ENCODE data around the gene SLC17A9. TPM values are rescaled to one million over a fixed set of nuclear protein-coding genes. Genes with fewer than 3 reads are reported as not detected.

SLC17A9 gene
- total and polyA plus RNA-seq, 2 of the 8 experiments (the other 6 are each of a cell fraction or from before 2014, with no cell fraction given): 23.5 to 35.2 TPM

DNA sequence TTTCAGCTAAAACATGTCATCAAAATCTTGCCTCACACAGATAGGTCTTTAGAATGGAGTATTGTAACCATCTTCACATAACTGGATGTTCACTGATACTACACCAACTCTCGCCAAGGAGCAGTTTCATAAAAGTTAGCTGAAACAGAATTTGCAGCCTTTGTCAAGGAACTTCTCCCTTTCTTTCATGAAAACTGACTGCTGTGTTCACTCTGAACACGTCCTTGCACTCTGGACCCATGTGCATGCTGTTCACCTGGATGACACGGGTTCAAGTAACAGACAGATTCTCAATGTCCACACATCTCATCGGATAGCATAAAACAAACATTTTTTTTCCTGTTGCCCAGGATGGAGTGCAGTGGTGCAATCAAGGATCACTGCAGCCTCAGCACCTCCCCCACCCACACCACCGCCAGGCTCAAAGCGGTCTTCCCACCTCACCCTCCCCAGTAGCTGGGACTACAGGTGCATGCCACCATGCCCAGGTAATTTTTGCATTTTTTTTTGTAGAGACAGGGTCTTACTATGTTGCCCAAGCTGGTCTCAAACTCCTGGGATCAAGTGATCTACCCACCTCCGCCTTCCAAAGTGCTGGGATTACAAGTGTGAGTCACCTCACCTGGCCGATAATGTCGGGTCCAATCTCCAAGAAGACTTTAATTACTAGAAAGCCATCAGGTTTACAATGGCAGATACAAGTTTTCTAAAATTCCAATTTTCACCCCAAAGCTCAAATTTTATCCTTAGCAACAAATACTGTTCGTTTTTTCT lies 35.6 kb upstream of the SLC17A9 start:
- H3K14ac ChIP-seq (ENCODE audit: insufficient read length): no peak overlapping the region
- no peak overlapping the region for H3K56ac ChIP-seq (replicated peaks; ENCODE audit: insufficient read length, low read depth, low read length)
- H3K4ac ChIP-seq (replicated peaks; ENCODE audit: insufficient read length, low read depth, low read length): no peak overlapping the region
- POLR2A ChIA-PET (ENCODE audit: partially characterized antibody): interaction anchor here (1.0 to 20.3 kb wide), 10 partner anchors 9 to 40 kb away, joined by 3 to 363 read pairs (median 6); partner anchors contain the start of genes DIDO1, GID8 and SLC17A9
- H3K23ac ChIP-seq (ENCODE audit: insufficient read length): no peak overlapping the region
- peaks cover 2% of the 10 kb centered on the region for H3K79me1 ChIP-seq (ENCODE audit: low read depth, low read length)
- H3K4me3 ChIP-seq (ENCODE audit: extremely low read depth in 1 of 4, insufficient read depth in 2 of 4, low read depth in 3 of 4, low read length in 4 of 4): no peak overlapping the region
- H3K23me2 ChIP-seq (ENCODE audit: low read depth, low read length): no peaks in the 10 kb centered on the region
- H2BK20ac ChIP-seq (ENCODE audit: low read length): no peak overlapping the region
- H2BK15ac ChIP-seq (ENCODE audit: low read length): no peak overlapping the region
- H3K9me3 ChIP-seq (ENCODE audit: insufficient read depth in 2 of 2, low read depth in 1 of 2, low read length in 1 of 2): no peaks in the 10 kb centered on the region
- H2AFZ ChIP-seq (ENCODE audit: low read length): no peak overlapping the region
- DNase-seq (ENCODE audit: low read depth in 1 of 2, low spot score in 2 of 2) (no peak), FAIRE-seq (no peak)
- H3K9ac ChIP-seq (replicated peaks in 1 of 4; ENCODE audit: extremely low read depth in 1 of 4, low read depth in 3 of 4, low read length in 3 of 4): no peak overlapping the region
- H3K4me2 ChIP-seq (ENCODE audit: insufficient read depth in 1 of 2, low read depth in 2 of 2, low read length in 2 of 2): peak overlapping the region; percentile 24 to 40; a peak in 2 of 4 replicates
- H2BK12ac ChIP-seq (ENCODE audit: low read depth, low read length): no peak overlapping the region
- 82% methylated on average over 10 of the region's 10 CpGs; no CpG with 5 or more reads in 1 of the 2 experiments for WGBS, 2 experiments (ENCODE audit: extremely low coverage in 1 of 2, insufficient coverage in 1 of 2, insufficient read length in 1 of 2, insufficient replicate concordance in 2 of 2, low coverage in 1 of 2, low lambda C conversion rate in 2 of 2, missing lambda C conversion rate in 1 of 2)
- H3K36me3 ChIP-seq (ENCODE audit: control insufficient read depth in 2 of 4, insufficient read depth in 4 of 4, low read length in 3 of 4): peaks cover 1 to 13% (median 6%) of the 10 kb centered on the region in 4 experiments; a peak in 6 of 8 replicates
- no peak overlapping the region for H4K8ac ChIP-seq (ENCODE audit: extremely low read depth, insufficient read depth, low read length)
- peaks cover 69 to 99% of the 10 kb centered on the region in 2 experiments for H3K79me2 ChIP-seq (ENCODE audit: control insufficient read depth in 1 of 2, insufficient read depth in 2 of 2, low read length in 2 of 2)
- H3K4me1 ChIP-seq (replicated peaks in 1 of 4; ENCODE audit: control insufficient read depth in 3 of 4, insufficient read depth in 4 of 4, low read length in 3 of 4): peaks cover 17 to 46% (median 37%) of the 10 kb centered on the region in 4 experiments; a peak in 6 of 7 replicates
- no peak overlapping the region for H4K91ac ChIP-seq (replicated peaks; ENCODE audit: insufficient read length, low read length)
- CTCF ChIA-PET (ENCODE audit: partially characterized antibody): interaction anchor here (0.6 to 6.0 kb wide), 10 partner anchors 8 to 555 kb away, joined by 3 to 58 read pairs (median 5); partner anchors contain the start of gene DIDO1
- H2AK5ac ChIP-seq (ENCODE audit: low read depth, low read length): no peak overlapping the region
- H3K27me3 ChIP-seq (replicated peaks in 1 of 4; ENCODE audit: control insufficient read depth in 3 of 4, extremely low read depth in 1 of 4, insufficient read depth in 3 of 4, low read length in 3 of 4): no peaks in the 10 kb centered on the region
- no peak overlapping the region for H2BK120ac ChIP-seq (replicated peaks; ENCODE audit: low read depth, low read length)
- no peak overlapping the region for H3K18ac ChIP-seq (ENCODE audit: extremely low read depth, low read length)
- 0 out of 2 replicates have a peak overlapping the region, but pooled peaks have one; percentile 44 for H3K27ac ChIP-seq (ENCODE audit: low read depth, low read length)
- no peak overlapping the region for H2BK5ac ChIP-seq (ENCODE audit: low read depth, low read length)
- H4K5ac ChIP-seq (ENCODE audit: insufficient read length, low read depth, low read length): no peak overlapping the region
- peaks cover 52 to 56% of the 10 kb centered on the region in 2 experiments for H4K20me1 ChIP-seq (replicated peaks in 1 of 2; ENCODE audit: control insufficient read depth in 1 of 2, insufficient read depth in 2 of 2, low read length in 2 of 2)
- TF ChIP-seq RBBP5 (IDR thresholded peaks at IDR 0.05; ENCODE audit: borderline replicate concordance, low read depth, low read length) (no peak), EP300 (IDR thresholded peaks at IDR 0.05; ENCODE audit: borderline replicate concordance in 1 of 2, low read depth in 2 of 2, low read length in 2 of 2) (no peak), SP4 (IDR thresholded peaks at IDR 0.05; ENCODE audit: low read length) (no peak), ASH2L (IDR thresholded peaks at IDR 0.05; ENCODE audit: low read length) (no peak), ATF3 (IDR thresholded peaks at IDR 0.05; ENCODE audit: insufficient read depth, low read depth, low read length) (no peak), SP1 (IDR thresholded peaks at IDR 0.05; ENCODE audit: low read depth, low read length) (no peak), CHD1 (IDR thresholded peaks at IDR 0.05; ENCODE audit: low read depth, low read length) (no peak), HDAC2 (IDR thresholded peaks at IDR 0.05; ENCODE audit: borderline replicate concordance in 1 of 2, low read depth in 2 of 2, low read length in 2 of 2) (no peak)

All from H1 (cell line).